Measurements from ENCODE around the gene GOLGA8K.
"Not testable (repeated sequence)": the region's sequence is repeated elsewhere in the genome, so short reads cannot be mapped to it uniquely, and the experiment has no call there.

GRCh38 chr15:32352748-32353147 lies 50.3 kb downstream of the GOLGA8K start:
- not testable (repeated sequence) for TF ChIP-seq POLR2A, CTCF (IDR thresholded peaks at IDR 0.05)
